ENCODE results near the gene APOA5. TPM values are rescaled to one million over a fixed set of nuclear protein-coding genes. Genes with fewer than 3 reads are reported as not detected.
"Not testable (repeated sequence)": the region's sequence is repeated elsewhere in the genome, so short reads cannot be mapped to it uniquely, and the experiment has no call there.

Gene APOA5
- total RNA-seq, 1 experiment from 2014 or later = not detected

- H3K27me3 ChIP-seq (ENCODE audit: low read length) = no peaks in the 10 kb centered on the region
- no peaks in the 10 kb centered on the region for H3K9me3 ChIP-seq (ENCODE audit: low read length)
- no peaks in the 10 kb centered on the region for H3K9me2 ChIP-seq (replicated peaks; ENCODE audit: low read length)
- no peaks in the 10 kb centered on the region for H4K20me1 ChIP-seq (ENCODE audit: low read length)
- intact Hi-C loops (cut with micrococcal nuclease) = loop anchor here (5.0 kb wide), 3 partner anchors 65 to 335 kb away; partner anchors contain the start of gene APOA1
- peak overlapping the region; percentile 97 for H3K9ac ChIP-seq (ENCODE audit: low read length)
- H3F3A ChIP-seq (ENCODE audit: low read length, unreplicated experiment) = peaks cover 6% of the 10 kb centered on the region
- peak overlapping the region; percentile 75 for H3K27ac ChIP-seq (ENCODE audit: low read length)
- H3K36me3 ChIP-seq (ENCODE audit: low read depth, low read length) = peaks cover 21% of the 10 kb centered on the region
- H3K79me2 ChIP-seq (ENCODE audit: low read length) = peaks cover 22% of the 10 kb centered on the region
- H2AFZ ChIP-seq (ENCODE audit: low read length) = peak overlapping the region; percentile 98
- BruUV-seq (replicated peaks) = TSS peak; percentile 63
- peak overlapping the region; percentile 98 for H3K4me3 ChIP-seq (ENCODE audit: low read length)
- H3K4me1 ChIP-seq (ENCODE audit: insufficient read depth, low read length) = peaks cover 23% of the 10 kb centered on the region
- ChIA-PET CTCF (no interaction called here), POLR2A (ENCODE audit: unreplicated experiment) (no interaction called here)
- H3K4me2 ChIP-seq (ENCODE audit: low read length) = peak overlapping the region; percentile 94
- TF ChIP-seq, protein P1, sequence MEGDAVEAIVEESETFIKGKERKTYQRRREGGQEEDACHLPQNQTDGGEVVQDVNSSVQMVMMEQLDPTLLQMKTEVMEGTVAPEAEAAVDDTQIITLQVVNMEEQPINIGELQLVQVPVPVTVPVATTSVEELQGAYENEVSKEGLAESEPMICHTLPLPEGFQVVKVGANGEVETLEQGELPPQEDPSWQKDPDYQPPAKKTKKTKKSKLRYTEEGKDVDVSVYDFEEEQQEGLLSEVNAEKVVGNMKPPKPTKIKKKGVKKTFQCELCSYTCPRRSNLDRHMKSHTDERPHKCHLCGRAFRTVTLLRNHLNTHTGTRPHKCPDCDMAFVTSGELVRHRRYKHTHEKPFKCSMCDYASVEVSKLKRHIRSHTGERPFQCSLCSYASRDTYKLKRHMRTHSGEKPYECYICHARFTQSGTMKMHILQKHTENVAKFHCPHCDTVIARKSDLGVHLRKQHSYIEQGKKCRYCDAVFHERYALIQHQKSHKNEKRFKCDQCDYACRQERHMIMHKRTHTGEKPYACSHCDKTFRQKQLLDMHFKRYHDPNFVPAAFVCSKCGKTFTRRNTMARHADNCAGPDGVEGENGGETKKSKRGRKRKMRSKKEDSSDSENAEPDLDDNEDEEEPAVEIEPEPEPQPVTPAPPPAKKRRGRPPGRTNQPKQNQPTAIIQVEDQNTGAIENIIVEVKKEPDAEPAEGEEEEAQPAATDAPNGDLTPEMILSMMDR (conservative IDR thresholded peaks at IDR 0.05; ENCODE audit: low read depth, low read length) = no peak
- TF ChIP-seq EZH2 (IDR thresholded peaks at IDR 0.05; ENCODE audit: low read length, unreplicated experiment) (no peak), EZH2phosphoT487 (IDR thresholded peaks at IDR 0.05; ENCODE audit: borderline replicate concordance, low read length) (no peak)
- no peak for ATAC-seq
- DNase-seq = no peak
Measured at GRCh38 chr11:116771935-116772334, 19.7 kb downstream of the APOA5 start.

DNA sequence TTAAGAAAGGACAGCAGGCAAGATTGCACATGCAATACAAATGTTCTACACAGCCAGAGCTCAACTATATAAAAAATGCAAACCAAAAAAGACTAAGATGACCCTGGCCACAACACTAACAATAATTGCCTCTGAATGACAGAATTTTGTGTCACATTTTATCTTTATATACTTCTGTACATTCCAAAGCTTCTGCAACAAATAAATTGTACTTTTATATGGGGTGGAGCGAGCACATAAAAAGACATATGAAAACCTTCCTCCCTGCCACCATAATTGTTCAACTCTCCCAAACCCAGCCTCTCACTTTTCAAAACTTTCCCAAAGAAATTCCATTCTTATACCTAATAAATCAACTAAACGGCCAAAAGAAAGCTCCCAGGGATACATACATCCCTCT, 29.5 kb downstream of the APOA5 start:
- Histone ChIP-seq H3K79me2 (ENCODE audit: low read length) (no peaks in the 10 kb centered on the region), H3K4me3 (ENCODE audit: low read length) (no peak overlapping the region), H3K9ac (ENCODE audit: low read length) (no peak overlapping the region), H4K20me1 (ENCODE audit: low read length) (no peaks in the 10 kb centered on the region), H3K9me3 (ENCODE audit: low read length) (no peaks in the 10 kb centered on the region), H3K27ac (ENCODE audit: low read length) (no peak overlapping the region), H3K4me2 (ENCODE audit: low read length) (no peak overlapping the region), H3K27me3 (ENCODE audit: low read length) (no peaks in the 10 kb centered on the region), H3F3A (ENCODE audit: low read length, unreplicated experiment) (no peaks in the 10 kb centered on the region), H3K4me1 (ENCODE audit: insufficient read depth, low read length) (no peaks in the 10 kb centered on the region), H3K9me2 (replicated peaks; ENCODE audit: low read length) (no peaks in the 10 kb centered on the region), H2AFZ (ENCODE audit: low read length) (no peak overlapping the region), H3K36me3 (ENCODE audit: low read depth, low read length) (peaks cover 57% of the 10 kb centered on the region)
- DNase-seq (no peak), ATAC-seq (no peak)
- POLR2A ChIA-PET (ENCODE audit: unreplicated experiment) = no interaction called here
- intact Hi-C loops (cut with micrococcal nuclease) = no loop called here
- no TSS peak for BruUV-seq (replicated peaks)
- CTCF ChIA-PET = no interaction called here
- TF ChIP-seq, protein P1 (conservative IDR thresholded peaks at IDR 0.05; ENCODE audit: low read depth, low read length) = no peak
- TF ChIP-seq EZH2 (IDR thresholded peaks at IDR 0.05; ENCODE audit: low read length, unreplicated experiment) = no peak
- TF ChIP-seq EZH2phosphoT487 (IDR thresholded peaks at IDR 0.05; ENCODE audit: borderline replicate concordance, low read length) = no peak

DNA sequence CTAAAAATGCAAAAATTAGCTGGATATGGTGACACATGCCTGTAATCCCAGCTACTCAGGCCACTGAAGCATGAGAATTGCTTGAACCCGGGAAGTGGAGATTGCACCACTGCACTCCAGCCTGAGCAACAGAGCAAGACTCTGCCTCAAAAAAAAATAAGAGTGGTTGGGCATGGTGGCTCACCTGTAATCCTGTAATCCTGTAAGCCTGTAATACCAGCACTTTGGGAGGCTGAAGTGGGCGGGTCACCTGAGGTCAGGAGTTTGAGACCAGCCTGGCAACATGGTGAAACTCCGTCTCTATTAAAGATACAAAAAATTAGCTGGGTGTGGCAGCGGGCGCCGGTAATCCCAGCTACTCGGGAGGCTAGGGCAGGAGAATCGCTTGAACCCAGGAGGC, 35.6 kb downstream of the APOA5 start:
- H3K9me3 ChIP-seq (ENCODE audit: low read length); H3K4me2 ChIP-seq (ENCODE audit: low read length); ATAC-seq; H3K27me3 ChIP-seq (ENCODE audit: low read length); intact Hi-C loops (cut with micrococcal nuclease); DNase-seq; H2AFZ ChIP-seq (ENCODE audit: low read length); H3K9me2 ChIP-seq (replicated peaks; ENCODE audit: low read length); H3F3A ChIP-seq (ENCODE audit: low read length, unreplicated experiment); BruUV-seq (replicated peaks); H3K79me2 ChIP-seq (ENCODE audit: low read length); H4K20me1 ChIP-seq (ENCODE audit: low read length); H3K4me3 ChIP-seq (ENCODE audit: low read length); H3K9ac ChIP-seq (ENCODE audit: low read length); H3K4me1 ChIP-seq (ENCODE audit: insufficient read depth, low read length); CTCF ChIA-PET; H3K27ac ChIP-seq (ENCODE audit: low read length): not testable (repeated sequence)
- POLR2A ChIA-PET (ENCODE audit: unreplicated experiment) = interaction anchor here (0.6 kb wide), 1 partner anchor 329 kb away, joined by 6 read pairs; no protein-coding TSS in a partner anchor
- peaks cover 58% of the 10 kb centered on the region for H3K36me3 ChIP-seq (ENCODE audit: low read depth, low read length)

Data from PC-3 (cell line).